ENCODE data around the gene SPDYE3.
"Not testable (repeated sequence)": the region's sequence is repeated elsewhere in the genome, so short reads cannot be mapped to it uniquely, and the experiment has no call there.

Gene SPDYE3

DNA sequence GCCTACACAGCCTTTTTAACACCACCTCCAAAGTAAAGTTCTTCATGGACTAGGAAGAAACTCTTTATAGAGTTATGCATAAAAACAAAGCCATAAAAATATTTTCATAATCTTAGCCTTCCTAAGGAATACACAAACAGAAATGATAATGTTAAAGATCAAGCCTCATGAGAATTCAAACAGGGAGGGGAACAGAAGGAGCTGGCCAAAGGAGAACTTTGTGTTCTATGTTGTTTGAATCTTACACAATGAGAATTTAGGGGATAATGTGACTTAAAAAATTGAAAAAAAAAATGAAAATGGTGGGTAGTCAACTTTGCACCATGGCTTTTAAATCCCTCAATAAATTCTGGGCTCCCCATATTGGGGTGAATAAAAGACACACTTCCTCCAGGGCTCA lies 41.3 kb downstream of the SPDYE3 start:
- FAIRE-seq, result no peak
- no peak for TF ChIP-seq CTCF (IDR thresholded peaks at IDR 0.05; ENCODE audit: insufficient read depth, missing control alignments)

DNA sequence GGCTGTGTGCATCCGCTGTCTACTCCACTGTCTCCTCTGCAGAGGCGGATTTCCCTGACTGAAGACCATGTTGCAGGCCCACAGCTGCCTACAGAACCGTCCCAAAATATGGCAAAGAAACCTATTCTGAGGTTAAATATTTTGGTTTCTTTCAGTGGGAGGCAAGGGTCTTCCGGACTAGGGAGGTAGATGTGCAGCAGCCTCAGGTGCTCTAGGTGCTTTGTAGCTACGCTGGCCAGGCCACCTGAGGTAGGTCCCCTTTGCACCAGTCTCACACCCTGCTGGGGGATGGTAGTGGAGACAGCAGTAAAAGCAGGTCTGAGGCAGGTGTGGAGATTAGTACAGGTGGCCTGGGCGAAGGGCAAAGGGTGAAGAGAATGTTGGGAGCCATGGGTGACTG lies 42.3 kb downstream of the SPDYE3 start:
- FAIRE-seq (no peak), DNase-seq (ENCODE audit: insufficient read length, low spot score) (no peak)
- no peak for TF ChIP-seq CTCF (IDR thresholded peaks at IDR 0.05; ENCODE audit: insufficient read depth, missing control alignments)

More for the DNA sequence above, 41.3 kb downstream of the SPDYE3 start:
- no peak for DNase-seq (ENCODE audit: insufficient read length, low spot score)

- no peak for DNase-seq (ENCODE audit: insufficient read length, low spot score)
- no peak for FAIRE-seq
These were observed 44.2 kb downstream of the SPDYE3 start for GRCh38 chr7:100351657-100352058.

GRCh38 chr7:100352230-100352781 lies 44.8 kb downstream of the SPDYE3 start:
- not testable (repeated sequence) for FAIRE-seq; DNase-seq (ENCODE audit: insufficient read length, low spot score)

More at GRCh38 chr7:100351657-100352058, 44.2 kb downstream of the SPDYE3 start:
- no peak for TF ChIP-seq CTCF (IDR thresholded peaks at IDR 0.05; ENCODE audit: insufficient read depth, missing control alignments)

DNA sequence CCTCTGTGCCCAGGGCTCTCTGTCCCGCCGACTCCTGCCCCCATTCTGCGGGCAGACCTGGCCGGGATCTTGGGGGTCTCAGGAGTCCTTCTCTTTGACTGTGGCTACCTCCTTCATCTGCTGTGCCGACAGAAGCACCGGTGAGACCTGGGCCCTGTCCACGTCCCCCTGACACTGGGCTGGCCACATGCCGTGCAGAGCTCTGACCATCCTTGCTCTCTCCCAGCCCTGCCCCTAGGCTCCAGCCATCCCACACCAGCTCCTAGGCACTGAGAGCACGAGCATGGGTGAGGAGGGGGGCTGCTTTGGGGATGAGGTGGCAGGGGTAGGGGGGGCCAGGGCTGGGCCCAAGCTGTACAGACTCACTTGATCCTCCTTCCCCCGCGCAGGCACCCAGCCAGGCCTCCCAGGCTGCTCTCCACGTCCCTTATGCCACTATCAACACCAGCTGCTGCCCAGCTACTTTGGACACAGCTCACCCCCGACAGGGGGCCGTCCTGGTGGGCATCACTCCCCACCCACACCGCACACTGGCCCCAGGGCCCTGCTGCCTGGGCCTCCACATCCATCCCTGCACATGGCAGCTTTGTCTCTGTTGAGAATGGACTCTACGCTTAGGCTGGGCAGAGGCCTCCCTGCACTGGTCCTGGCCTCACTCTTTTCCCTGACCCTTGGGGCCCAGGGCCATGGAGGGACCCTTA lies 45.6 kb downstream of the SPDYE3 start:
- no peak for FAIRE-seq
- no peak for DNase-seq (ENCODE audit: insufficient read length, low spot score)
- TF ChIP-seq CTCF (IDR thresholded peaks at IDR 0.05; ENCODE audit: insufficient read depth, missing control alignments), result no peak

- DNase-seq (ENCODE audit: insufficient read length, low spot score), result no peak
- no peak for TF ChIP-seq CTCF (IDR thresholded peaks at IDR 0.05; ENCODE audit: insufficient read depth, missing control alignments)
- FAIRE-seq, result no peak
These were observed 46.3 kb downstream of the SPDYE3 start for GRCh38 chr7:100353685-100354330.

- no peak for TF ChIP-seq CTCF (IDR thresholded peaks at IDR 0.05; ENCODE audit: insufficient read depth, missing control alignments)
- DNase-seq (ENCODE audit: insufficient read length, low spot score) (no peak), FAIRE-seq (no peak)
These were observed 49.0 kb downstream of the SPDYE3 start for GRCh38 chr7:100356416-100357068.
